ENCODE data around the gene INHBB.

- TF ChIP-seq POLR2A (IDR thresholded peaks at IDR 0.05; ENCODE audit: low read depth, low read length) (no peak), POLR2AphosphoS5 (IDR thresholded peaks at IDR 0.05; ENCODE audit: low read depth, low read length) (no peak), TAF1 (IDR thresholded peaks at IDR 0.05; ENCODE audit: low read depth, low read length) (no peak), SPI1 (IDR thresholded peaks at IDR 0.05; ENCODE audit: low read depth, low read length) (no peak)
These were observed 50.3 kb downstream of the INHBB start for GRCh38 chr2:120396013-120396860.

All from GM12891 (cell line).